NCI-H1436 treated with DMSO at 0.1 percent for 48 hours (cell line): ENCODE data around the gene PIP4K2A.
"Not testable (repeated sequence)": the region's sequence is repeated elsewhere in the genome, so short reads cannot be mapped to it uniquely, and the experiment has no call there.

Experiments
- DNase-seq: peaks from one replicate; lab custom pipeline; 2025; lab: John Stamatoyannopoulos, UW

PIP4K2A gene

DNA sequence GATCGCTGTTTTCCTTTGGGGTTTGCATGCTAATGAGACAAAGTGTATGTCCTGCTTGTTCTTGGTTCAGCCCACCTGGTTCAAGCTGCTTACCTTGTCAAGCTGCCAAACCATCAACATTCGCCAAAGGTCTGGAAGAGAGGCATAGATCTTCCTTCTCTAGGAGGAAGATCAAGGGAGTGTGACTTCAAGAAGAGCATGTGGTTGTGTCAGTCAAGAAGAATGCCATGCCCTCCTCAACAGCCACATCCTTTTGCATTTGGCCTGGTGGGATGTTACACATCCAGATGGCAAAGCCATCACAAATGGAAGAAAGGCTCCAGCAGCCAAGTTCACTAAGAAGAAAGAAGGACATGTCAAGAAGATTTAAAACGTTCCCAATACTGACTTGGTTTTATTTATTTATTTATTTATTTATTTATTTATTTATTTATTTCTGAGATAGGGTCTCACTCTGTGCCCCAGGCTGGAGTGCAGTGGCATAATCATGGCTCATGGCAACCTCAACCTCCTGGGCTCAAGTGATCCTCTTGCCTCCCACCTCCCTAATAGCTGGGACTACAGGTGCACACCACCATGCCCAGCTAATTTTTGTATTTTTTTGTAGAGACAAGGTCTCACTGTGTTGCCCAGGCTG lies 5.1 kb upstream of the PIP4K2A start:
- no peak for DNase-seq

DNA sequence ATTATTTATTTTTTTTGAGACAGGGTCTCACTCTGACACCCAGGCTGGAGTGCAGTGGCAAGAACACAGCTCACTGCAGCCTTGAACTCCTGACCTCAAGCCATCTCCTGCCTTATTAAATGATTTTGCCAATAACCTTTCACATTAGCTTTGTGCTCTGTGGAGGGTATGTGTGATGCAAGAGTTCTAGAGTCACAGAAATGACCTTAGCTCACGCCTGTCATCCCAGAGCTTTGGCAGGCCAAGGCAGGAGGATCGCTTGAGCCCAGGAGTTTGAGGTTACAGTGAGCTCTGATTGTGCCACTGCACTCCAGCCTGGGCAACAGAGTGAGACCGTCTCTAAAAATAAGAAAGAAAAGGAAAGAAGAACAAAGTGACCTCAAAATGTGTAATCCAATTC lies 4.3 kb upstream of the PIP4K2A start:
- not testable (repeated sequence) for DNase-seq

DNA sequence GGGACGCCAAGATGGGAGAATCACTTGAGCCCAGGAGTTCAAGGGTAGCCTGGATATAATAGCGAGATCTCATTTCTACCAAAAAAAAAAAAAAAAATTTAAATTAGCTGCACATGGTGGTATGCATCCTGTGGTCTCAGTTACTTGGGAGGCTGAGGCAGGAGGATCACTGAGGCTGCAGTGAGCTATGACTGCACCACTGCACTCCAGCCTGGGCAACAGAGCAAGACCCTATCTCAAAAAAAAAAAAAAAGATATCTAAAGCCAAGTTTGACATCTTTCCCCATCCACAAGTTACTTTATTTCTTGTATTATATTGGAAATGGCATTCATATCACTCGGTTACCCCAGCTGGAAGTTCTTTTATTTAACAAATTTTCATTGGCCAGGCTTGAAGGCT lies 3.4 kb upstream of the PIP4K2A start:
- DNase-seq = no peak

DNA sequence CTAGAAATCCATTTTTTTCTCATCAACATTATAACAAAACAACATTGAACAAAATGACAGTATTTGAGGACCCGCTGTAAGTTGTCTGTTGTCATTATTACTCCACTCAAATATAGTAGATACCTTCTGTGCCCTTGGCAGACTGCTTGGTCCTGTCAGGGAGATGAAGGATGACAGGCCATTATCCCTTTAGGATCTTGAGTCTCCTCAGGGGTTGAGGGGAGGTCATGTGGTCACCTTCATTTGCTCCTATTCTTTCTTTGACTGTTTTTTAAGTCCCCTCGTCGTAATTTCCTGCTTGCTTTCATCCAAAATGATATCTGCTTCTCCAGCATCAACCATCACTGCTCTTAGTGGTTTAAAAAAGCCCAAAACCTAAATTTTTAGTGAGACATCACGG lies 2.6 kb upstream of the PIP4K2A start:
- DNase-seq = no peak

DNA sequence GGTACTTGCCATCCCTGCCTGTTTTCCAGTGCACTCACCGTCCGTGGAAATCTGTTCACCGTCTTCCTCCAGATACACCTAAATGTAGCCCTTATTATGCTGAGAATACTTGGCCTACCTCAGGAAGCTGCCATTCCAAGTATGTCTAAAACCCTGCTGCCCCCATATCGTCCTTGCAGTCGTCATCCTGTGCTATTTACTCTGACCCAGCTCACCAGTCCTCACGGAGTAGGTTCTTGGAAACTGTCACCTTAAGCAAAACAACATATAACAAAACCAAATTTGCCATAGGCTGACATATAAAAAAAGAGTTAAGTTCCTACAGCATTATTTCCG lies 880 bp upstream of the PIP4K2A start:
- no peak for DNase-seq

DNA sequence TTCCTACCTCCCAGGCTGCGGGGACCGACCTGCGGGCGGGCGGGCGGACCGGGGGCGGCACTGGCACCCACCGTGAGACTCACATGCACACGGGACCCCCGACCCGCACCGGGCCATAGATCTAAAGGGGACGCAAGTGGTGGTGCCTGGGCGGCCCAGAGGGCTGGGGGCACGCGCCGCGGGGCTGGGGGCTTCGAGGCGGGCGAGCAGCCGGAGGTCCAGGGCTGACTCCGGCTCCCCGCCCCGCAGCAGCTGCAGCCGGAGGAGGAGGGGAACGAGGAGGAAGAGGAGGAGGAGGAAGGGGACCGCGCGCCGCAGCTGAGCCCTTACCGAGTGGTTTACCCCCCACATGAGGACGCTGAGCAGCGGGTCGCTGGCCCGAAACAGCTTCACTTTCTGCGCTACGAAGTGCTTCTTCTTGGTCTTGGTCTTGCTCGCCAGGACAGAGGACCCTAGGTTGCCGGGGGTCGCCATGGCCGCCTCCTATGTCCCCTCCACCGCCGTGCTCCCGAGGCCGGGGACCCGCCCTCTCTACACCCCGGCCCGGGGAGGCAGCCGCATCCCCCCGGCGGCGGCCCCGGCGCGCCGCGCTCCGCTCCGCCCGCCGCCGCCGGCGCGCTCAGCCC lies 412 bp downstream of the PIP4K2A start:
- DNase-seq = no peak

DNA sequence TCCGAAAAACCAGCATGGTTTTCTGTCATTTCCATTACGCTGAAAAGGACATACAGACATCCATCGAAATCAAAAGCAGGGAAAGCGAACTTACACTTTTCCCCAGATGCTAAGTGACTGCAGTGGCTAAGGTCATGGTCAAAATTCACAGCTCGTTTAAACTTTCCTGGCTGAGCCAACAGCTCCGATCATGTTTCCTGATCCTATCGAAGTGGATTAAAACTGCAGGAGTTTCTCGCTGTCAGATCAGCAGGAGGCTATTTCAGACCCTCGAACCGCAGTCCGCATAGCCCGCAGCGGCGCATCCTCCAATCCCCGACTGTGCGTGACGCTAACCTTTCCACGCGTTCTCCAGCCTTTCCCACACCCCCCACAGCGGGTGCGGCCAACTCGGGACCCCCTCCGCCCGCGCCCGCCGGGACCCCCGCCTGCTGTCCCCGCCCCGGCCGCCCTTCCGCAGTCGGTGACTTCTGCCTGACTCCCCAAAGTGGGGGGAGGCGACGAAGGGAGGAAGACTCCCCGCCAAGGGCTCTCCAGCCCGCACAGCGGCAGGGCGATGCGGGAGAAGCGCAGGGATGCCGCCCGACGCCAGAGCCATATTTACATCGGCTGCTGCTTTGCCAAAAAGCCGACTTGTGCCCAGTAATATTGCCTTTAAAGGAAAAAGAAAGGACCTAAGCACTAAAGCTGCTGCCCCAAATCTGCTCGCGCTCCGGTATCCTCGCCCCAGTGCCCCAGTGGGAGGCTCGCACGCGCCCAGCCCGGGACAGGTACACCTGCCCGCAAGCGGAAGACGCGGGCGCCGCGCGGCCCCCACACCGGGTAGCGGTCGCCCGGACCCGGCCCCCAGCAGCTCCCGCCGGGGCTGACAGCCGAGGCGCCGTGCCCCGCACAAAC lies 1.2 kb downstream of the PIP4K2A start:
- no peak for DNase-seq

DNA sequence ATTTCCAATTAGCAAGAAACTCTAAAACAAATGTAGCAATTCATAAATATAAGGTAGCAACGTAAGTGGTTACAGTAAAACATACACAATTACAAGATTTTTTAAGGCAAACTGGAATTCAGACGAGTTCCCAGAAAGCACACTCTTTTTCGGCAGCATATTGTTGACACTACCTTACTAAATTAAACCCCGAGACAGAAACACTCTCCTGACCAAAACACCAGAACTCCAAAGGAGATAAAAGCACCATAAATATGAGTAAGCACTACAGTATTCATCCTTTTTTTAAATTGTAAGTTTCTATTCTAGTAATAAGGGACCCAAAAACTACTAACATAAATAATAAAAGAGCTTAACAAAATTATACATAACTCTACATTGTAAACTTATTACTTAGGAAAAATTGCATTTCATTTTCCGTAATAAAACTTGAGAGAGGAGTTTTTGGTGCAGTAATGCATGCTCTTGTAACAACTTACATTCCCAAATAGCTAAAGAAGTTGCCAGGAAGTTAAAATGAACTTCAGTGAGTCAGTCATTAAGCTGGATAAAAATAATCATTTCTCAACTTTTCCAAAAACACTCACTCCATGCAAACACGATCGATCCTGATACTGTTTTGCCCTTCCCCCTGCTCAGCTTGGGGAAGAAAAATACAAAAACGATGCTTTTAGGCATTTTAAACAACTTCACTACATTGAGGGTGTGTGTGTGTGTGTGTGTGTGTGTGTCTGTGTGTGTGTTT lies 2.0 kb downstream of the PIP4K2A start:
- no peak for DNase-seq

DNA sequence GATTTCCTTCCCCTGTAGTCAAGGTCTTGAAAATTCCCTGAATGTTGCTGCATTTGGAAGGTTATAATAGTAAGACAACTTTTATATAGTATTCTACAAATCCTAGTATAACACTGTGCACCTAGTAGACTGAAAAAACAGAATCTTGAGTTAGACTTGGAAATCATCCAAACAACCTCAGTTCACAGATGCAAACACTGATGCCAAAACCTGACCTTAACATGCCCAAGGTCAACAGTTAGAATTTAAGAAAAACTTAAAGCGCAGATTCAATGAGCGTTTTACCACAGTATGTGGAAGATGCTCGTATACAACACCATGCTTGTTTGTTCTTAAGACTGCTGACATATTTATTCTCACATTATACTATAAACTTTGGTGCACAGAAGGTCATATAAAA lies 3.0 kb downstream of the PIP4K2A start:
- DNase-seq = no peak

DNA sequence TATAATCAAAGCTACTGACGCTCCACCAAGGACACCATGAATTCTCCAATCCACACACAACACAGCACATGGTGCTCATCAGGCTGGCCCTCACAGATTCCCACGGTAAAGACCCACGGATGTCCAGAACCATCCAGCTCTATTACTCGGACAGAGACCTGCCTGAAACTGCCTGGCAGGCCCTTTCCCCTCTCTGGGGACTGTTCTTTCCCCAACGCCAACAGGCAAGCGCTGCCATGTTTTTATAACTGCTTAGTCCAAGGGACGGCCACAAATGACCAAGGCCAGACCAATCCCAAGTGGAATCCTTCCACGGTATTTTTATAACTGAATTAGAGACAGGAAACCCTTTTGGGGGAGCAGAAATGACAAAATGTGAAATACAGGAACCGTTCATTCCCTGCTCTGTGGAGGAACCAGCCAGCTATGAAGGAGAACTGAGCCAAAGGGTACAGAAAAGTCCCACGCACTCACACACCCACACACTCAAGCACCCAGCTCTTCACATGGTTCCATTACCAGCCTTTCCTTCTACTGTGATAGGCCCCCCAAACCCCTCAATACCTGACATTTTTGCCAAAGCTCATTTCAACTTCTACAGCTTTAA lies 4.1 kb downstream of the PIP4K2A start:
- no peak for DNase-seq

DNA sequence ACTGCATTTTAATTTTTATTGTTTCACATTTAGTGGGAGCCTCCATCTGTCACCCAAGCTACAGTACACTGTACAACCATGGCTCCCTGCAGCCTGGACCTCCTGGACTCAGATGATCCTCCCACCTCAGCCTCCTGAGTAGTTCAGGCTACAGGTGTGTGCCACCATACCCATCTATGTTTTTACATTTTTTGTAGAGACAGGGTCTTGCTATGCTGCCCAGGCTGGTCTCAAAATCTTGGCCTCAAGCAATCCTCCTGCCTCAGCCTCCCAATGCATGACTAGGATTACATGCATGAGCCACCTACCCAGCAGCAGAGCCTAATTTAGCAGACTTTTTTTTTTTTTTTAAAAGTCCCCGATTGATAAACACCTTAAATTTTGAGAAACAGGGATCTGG lies 5.6 kb downstream of the PIP4K2A start:
- DNase-seq = no peak

DNA sequence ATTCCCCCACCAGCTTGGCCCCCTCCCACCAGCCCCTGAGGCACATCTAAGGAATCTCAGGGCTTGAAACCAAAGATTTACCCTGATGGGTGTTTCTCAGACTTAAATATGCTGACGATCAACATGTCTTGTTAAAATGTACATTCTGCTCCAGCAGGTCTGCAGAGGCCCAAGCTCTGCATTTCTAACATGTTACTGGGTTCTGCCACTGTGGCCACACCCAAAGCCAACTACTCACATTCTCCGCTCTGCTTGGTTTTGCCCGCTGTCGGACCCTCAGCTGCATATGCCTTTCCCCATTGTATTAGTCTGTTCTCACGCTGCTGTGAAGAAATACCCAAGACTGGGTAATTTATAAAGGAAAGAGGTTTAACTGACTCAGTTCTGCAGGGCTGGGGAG lies 8.9 kb downstream of the PIP4K2A start:
- no peak for DNase-seq

DNA sequence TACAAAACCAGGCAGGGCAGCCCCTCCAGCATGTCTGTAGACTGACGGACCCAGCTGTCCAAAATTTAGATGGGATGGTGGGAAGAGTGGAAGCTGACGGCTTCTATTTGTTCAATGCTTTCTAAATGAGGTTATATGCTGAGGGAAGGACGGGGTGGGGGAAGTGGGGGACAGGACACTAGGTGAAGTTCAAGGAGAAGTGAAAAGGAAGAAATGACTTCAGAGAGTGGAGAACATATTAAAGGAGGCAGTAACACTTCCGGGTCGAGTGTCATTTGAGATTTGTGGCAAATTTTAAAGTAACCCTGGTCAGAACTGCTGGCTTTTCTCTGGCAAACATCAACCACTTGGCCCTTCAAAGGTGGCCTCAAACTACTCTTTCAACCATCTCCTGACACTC lies 9.4 kb downstream of the PIP4K2A start:
- no peak for DNase-seq

DNA sequence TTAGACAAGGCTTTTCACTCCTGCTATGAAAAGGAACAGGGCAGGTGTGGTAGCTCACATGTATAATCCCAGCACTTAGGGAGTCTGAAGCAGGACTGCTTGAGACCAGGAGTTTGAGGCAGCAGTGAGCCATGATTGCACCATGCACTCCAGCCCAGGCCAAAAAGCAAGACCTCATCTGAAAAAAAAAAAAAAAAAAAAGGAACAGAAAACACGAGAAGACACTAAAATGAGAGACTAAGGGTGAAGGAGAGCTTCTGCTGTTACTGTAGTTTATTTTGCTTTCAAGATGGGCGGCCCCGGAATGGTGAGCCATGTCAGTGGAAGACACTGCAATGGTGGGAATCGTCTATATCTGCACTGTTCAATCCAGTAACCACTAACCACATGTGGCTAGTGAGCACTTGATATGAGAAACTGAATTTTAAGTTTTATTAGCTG lies 9.9 kb downstream of the PIP4K2A start:
- no peak for DNase-seq

DNA sequence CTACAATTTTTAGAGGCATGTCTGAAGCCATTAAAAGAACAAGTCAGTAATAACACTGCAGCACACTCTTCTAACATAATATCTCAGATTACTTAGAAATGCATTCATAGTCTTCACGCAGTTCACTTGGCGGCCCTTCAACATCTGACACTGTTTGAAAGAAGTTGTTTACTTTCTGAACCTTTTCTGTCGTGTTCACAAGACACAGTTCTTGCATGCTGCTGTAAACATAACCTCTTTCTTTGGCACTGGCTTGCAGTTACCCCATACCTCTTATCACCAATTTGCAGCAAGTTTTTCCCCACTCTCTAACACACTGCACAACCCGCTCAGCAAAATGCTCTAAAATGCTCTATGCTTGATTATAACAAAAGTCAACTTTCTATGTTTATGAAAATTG lies 12.0 kb downstream of the PIP4K2A start:
- DNase-seq = no peak

DNA sequence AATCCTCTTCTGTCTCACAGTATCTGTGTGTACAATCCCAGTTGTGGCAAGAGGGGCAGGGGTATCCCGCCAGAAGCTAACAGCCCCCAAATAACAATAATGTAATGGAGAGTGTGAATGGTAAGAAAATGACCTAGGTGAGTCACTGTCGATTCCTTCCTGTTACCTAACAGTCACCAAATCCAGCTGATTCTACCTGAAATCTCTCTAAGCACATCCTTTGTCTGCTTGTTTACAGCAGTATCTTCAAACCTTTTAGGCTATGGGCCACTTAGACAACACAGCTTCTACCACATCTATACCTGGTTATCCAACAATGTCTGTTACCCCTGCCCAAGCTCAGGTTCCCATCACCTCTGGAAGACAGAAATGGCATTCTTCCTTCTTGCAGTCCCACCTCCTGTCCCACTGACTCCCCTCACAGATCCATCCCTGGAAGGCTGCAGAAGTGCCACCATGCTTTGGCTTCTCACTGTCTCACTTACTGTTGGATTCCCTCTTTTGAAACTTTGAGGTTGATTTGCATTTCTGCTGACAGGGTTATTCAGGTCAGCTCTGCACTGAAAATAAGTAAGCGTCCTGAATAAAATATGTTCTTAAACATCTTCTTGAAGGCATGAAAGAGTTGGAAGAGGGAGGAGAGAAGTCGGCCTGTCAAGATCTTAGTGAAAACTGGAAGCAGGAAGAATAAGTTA lies 13.1 kb downstream of the PIP4K2A start:
- no peak for DNase-seq

DNA sequence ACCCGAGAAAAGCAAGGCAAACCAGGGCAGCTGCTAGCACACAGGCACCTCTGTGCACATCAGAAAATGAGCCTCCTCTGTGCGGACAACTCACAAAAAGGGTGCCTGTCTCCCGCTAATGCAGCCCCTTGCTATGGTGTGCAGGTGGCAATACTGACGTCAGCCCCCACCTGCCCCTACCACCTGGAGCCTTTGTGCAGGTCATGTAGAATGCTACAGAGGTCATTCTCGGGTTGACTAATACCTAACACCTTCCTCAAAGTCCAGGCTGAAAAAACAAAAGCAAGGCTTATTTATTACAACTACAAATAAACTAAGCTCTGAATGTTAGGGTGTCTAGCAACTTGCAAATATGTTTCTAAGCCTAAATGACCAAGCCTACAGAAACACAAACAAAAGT lies 13.9 kb downstream of the PIP4K2A start:
- DNase-seq = no peak

DNA sequence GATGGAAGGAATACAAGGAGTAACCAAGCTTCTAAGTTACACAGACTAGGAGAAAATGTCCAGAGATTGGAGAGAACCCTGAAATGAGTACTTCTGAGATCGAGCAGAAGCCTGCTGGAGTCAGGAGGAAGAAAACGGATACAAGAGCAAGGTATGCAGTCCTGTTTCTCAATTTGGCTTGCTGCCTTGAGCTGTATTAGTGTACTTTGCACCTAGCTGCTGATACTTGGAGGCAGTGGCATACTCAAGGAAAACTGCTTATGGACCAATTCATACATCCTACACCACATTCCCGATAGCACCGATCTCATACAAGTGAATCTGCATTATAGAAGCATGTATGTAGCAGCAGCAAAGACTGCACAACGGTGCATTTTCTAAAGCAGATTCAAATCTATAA lies 14.4 kb downstream of the PIP4K2A start:
- no peak for DNase-seq

DNA sequence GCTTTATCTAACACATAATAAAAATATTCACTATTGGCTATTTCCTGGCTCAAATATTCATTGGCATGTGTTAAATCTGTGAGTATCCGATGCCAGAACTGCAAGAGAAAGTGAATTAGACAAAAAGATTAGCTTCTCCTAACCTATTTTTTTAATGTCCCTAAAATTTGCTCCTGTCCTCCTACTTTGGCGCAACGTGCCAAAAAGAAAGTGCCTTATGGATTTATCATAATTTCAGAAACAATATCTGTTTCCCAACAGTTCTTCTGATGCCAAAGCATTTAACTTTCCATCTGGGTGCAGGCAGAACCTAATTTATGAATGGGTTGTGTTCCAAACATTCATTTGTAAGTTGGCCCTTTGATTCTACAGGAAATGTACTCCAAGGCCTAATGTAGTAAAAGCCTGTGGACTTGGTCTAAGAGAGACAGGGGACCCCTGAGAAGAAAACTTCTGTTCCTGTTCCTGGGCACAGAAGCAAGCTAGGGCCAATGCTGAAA lies 15.4 kb downstream of the PIP4K2A start:
- no peak for DNase-seq

DNA sequence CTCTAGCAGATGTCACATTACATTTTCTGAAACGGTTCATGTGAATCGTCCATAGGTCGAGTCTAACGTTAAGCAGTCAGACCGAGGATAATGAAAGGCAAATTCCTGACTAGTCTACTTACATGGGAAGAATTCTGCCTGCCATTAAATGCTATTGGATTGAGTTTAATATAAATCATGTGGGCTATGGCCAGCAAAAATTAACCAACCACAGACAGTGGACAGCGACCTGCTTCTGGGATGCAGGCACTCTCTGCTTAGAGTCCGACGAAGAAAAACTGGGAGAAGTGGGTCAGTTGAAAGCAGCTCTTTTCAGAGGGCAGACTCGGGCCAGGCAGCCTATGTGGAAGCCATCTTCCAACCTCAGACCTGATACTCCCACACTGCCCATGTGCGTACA lies 16.6 kb downstream of the PIP4K2A start:
- DNase-seq = no peak

DNA sequence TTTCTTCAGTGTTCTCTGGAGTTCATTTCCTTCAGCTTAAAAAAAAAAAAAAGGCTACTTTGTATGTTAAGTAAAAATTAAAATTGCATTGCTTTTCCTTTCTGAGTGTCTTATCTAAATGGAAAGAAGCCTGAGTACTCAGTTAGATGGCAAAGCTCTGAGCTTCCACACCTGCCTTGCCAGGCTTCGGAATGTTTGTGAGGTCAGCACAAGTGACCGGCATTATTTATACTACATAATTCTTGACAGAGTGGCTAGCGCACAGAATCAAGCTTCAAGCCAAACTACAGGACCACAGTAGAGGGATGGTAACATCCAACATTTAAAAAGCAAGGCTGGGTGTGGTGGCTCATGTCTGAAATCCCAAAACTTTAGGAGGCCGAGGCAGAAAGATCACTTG lies 17.3 kb downstream of the PIP4K2A start:
- no peak for DNase-seq
